Umbilical cord (tissue), 2 donors: Measurements from ENCODE around the gene RUVBL2. TPM values are rescaled to one million over a fixed set of nuclear protein-coding genes. Genes with fewer than 3 reads are reported as not detected.
"Not testable (repeated sequence)": the region's sequence is repeated elsewhere in the genome, so short reads cannot be mapped to it uniquely, and the experiment has no call there.

Source experiments
- DNase-seq: peaks from one replicate; pipeline ENCODE4 v3.0.0-alpha.2; 2015; ENCODE audit warnings: low spot score
- total RNA-seq: library from RNA; depleted of rRNA; stranded (reverse); fragments of >200 nt; gene quantifications from one replicate; pipeline ENCODE4 v1.2.3, GENCODE V29; 2014; ENCODE audit warnings: low replicate concordance; ENCODE audit not compliant: insufficient read depth

Gene RUVBL2
- total RNA-seq, 1 donor from 2014 or later: 47.2 TPM

- DNase-seq: not testable (repeated sequence)
Measured at GRCh38 chr19:49043548-49043947, 49.9 kb downstream of the RUVBL2 start, which contains the start of gene CGB5. TSS of gene CGB5 (plus strand) at chr19:49043848. CDS start at chr19:49044210, 362 bp downstream.

- DNase-seq: not testable (repeated sequence)
Measured at GRCh38 chr19:49049011-49049410, 55.3 kb downstream of the RUVBL2 start, which contains the start of gene CGB8. TSS of gene CGB8 (minus strand) at chr19:49049111. CDS start at chr19:49048739, 372 bp downstream.

GRCh38 chr19:49049834-49050233 lies 56.1 kb downstream of the RUVBL2 start:
- DNase-seq: not testable (repeated sequence)

GRCh38 chr19:49050376-49051033 lies 56.8 kb downstream of the RUVBL2 start:
- not testable (repeated sequence) for DNase-seq

GRCh38 chr19:49056101-49056901 lies 62.6 kb downstream of the RUVBL2 start:
- DNase-seq: peak; percentile 36

- DNase-seq: not testable (repeated sequence)
Measured at GRCh38 chr19:49056902-49057596, 63.4 kb downstream of the RUVBL2 start.

GRCh38 chr19:49057636-49058234 lies 64.0 kb downstream of the RUVBL2 start, which contains the start of gene CGB7:
TSS of gene CGB7 (minus strand) at chr19:49057749. CDS start at chr19:49055375, 2,374 bp downstream.
- peak; percentile 68 for DNase-seq

- no peak for DNase-seq
Measured at GRCh38 chr19:49058562-49058961, 64.9 kb downstream of the RUVBL2 start.

DNA sequence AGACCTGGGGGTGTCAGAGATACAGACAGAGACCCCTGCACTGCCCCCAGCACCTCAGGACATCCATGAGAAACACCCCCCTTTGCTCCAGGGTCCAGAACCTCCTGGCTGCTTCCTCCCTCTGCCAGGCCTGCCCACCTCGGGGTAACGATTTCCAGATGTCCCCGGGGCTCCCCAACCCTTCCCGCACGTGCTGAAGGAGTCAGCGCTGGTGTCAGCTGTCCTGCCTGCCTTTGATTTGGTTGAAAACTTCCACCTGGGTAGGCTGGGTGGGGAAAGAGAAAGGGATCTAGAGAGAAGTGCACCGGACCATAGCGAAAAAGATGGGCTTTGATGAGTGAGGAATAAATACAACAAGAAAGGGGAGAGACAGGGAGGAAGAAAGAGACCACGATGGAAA lies 65.4 kb downstream of the RUVBL2 start:
- DNase-seq: no peak

GRCh38 chr19:49061000-49061399 lies 67.3 kb downstream of the RUVBL2 start:
- DNase-seq: no peak

DNA sequence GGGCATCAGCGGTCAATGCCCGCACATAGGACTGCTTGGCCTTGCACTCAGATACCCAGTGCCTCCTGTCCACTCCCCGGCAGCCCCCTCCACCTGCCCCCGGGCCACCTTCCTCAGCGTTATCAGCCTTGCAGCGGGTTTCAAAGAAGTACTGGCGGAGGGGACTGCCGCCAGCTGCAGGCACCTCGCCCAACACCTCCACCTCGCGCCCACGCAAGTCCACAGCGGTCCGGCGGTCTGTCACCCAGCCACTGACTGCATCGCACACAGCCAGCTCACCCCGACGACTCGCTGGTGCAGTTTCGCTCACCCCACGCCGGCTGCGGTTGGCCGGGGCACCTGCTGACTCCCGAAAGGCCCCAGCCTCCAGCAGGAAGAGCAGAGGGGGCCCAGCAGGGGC lies 67.8 kb downstream of the RUVBL2 start:
- DNase-seq: no peak

- peak; percentile 61 for DNase-seq
Measured at GRCh38 chr19:49064029-49064629, 70.4 kb downstream of the RUVBL2 start.

- peak; percentile 64 for DNase-seq
Measured at GRCh38 chr19:49064768-49065611, 71.3 kb downstream of the RUVBL2 start, which contains the start of gene NTF4. TSS of gene NTF4 (minus strand) at chr19:49064818. CDS start at chr19:49061997, 2,821 bp downstream.

Other genes starting within 250 kb of the RUVBL2 start
- gene IZUMO1, start 247.0 kb upstream of the RUVBL2 start, total RNA-seq: not detected
- gene FUT1, start 241.2 kb upstream of the RUVBL2 start, total RNA-seq: 1.4 TPM
- gene FGF21, start 238.4 kb upstream of the RUVBL2 start, total RNA-seq: not detected
- 11.1 TPM for gene BCAT2, start 182.9 kb upstream of the RUVBL2 start, total RNA-seq
- gene HSD17B14, start 157.4 kb upstream of the RUVBL2 start, total RNA-seq: 3.4 TPM
- 2.6 TPM for gene PLEKHA4, start 125.3 kb upstream of the RUVBL2 start, total RNA-seq
- 138 TPM for gene PPP1R15A, start 121.5 kb upstream of the RUVBL2 start, total RNA-seq
- not detected for gene TULP2, start 95.1 kb upstream of the RUVBL2 start, total RNA-seq
- gene NUCB1, start 93.6 kb upstream of the RUVBL2 start, total RNA-seq: 160 TPM
- gene DHDH, start 60.2 kb upstream of the RUVBL2 start, total RNA-seq: not detected
- gene BAX, start 39.0 kb upstream of the RUVBL2 start, total RNA-seq: 59.9 TPM
- 2,219 TPM for gene FTL, start 28.6 kb upstream of the RUVBL2 start, total RNA-seq
- 46.9 TPM for gene GYS1, start 578 bp upstream of the RUVBL2 start, total RNA-seq
- gene LHB, start 23.2 kb downstream of the RUVBL2 start, total RNA-seq: not detected
- not detected for gene CGB3, start 30.4 kb downstream of the RUVBL2 start, total RNA-seq
- gene CGB2, start 38.0 kb downstream of the RUVBL2 start, total RNA-seq: 5.5 TPM
- not detected for gene CGB1, start 43.0 kb downstream of the RUVBL2 start, total RNA-seq
- gene CGB5, start 50.0 kb downstream of the RUVBL2 start, total RNA-seq: not detected
- gene CGB8, start 55.2 kb downstream of the RUVBL2 start, total RNA-seq: not detected
- not detected for gene CGB7, start 63.9 kb downstream of the RUVBL2 start, total RNA-seq
- gene NTF4, start 70.9 kb downstream of the RUVBL2 start, total RNA-seq: 4.1 TPM
- 0.72 TPM for gene KCNA7, start 78.8 kb downstream of the RUVBL2 start, total RNA-seq
- 143 TPM for gene SNRNP70, start 91.6 kb downstream of the RUVBL2 start, total RNA-seq
- not detected for gene LIN7B, start 120.5 kb downstream of the RUVBL2 start, total RNA-seq
- gene C19orf73, start 125.3 kb downstream of the RUVBL2 start, total RNA-seq: not detected
- gene PPFIA3, start 125.7 kb downstream of the RUVBL2 start, total RNA-seq: 32.5 TPM
- gene HRC, start 161.5 kb downstream of the RUVBL2 start, total RNA-seq: 0.72 TPM
- gene TRPM4, start 163.9 kb downstream of the RUVBL2 start, total RNA-seq: 8.2 TPM